ENCODE results near the gene PARD3.

- TF ChIP-seq CTCF (IDR thresholded peaks at IDR 0.05; ENCODE audit: poor library complexity) (no peak), EZH2 (IDR thresholded peaks at IDR 0.05; ENCODE audit: borderline replicate concordance) (no peak)
Measured at GRCh38 chr10:34196058-34196433, 619.0 kb downstream of the PARD3 start.
